Measurements from ENCODE around the gene SYMPK.

GRCh38 chr19:45863840-45864628, 1.1 kb upstream of the SYMPK start, which contains the start of gene FOXA3:
- TF ChIP-seq CTCF (IDR thresholded peaks at IDR 0.05; ENCODE audit: low read depth, low read length, poor library complexity, severe bottlenecking) (peak; percentile 60), EZH2phosphoT487 (IDR thresholded peaks at IDR 0.05; ENCODE audit: borderline replicate concordance, low read length) (no peak)

Data from DOHH2 (cell line).